Stimulated activated memory B cell treated with anti-CD40 and anti-IgM and Interleukin-4, amounts not matched to agents 10 μg/mL and 1 μg/mL and 100 μg/mL, for 72 hours (primary cell): ENCODE measurements around the gene CASZ1.

Experiments
- ATAC-seq: fragments of 150-1000 bp; cut with Tn5 transposase; 2 replicates; pipeline ENCODE4 v1.10.0; 2021
- H3K27ac Mint-ChIP-seq: one replicate; pipeline ENCODE4 v1.8.0; 2022; ENCODE audit warnings: mild to moderate bottlenecking, mixed read lengths
- H3K27me3 Mint-ChIP-seq: one replicate; pipeline ENCODE4 v1.8.0; 2022; ENCODE audit warnings: mixed read lengths
- H3K36me3 Mint-ChIP-seq: one replicate; pipeline ENCODE4 v1.8.0; 2022; ENCODE audit warnings: mixed read lengths
- H3K4me1 Mint-ChIP-seq: one replicate; pipeline ENCODE4 v1.8.0; 2022; ENCODE audit warnings: mixed read lengths
- H3K4me3 Mint-ChIP-seq: one replicate; pipeline ENCODE4 v1.8.0; 2022; ENCODE audit warnings: mild to moderate bottlenecking, moderate library complexity, mixed read lengths
- H3K9me3 Mint-ChIP-seq: one replicate; pipeline ENCODE4 v1.8.0; 2022; ENCODE audit warnings: mixed read lengths

The CASZ1 gene

DNA sequence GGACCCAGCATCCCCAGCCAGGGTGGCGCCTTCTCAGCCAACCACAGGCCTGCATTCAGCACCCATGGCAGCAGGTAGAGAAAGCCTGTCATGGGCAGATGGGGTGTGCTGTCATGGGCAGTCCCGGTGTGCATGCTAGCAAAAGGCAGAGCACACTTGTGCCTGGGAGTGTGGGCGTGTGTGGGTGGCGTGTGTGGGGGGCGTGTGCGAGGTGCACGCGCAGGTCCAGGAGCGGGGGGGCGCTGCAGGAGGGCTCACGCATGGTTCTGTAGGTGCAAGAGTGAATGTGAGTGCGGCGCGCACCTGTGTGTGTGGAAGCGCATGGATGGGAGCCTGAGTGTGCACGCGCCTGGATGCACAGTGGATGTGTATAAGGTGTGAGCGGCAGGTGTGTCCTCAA is 137.2 kb downstream of the CASZ1 start:
- no peaks in the 10 kb centered on the region for H3K9me3 Mint-ChIP-seq
- no peak overlapping the region for H3K4me3 Mint-ChIP-seq
- H3K27me3 Mint-ChIP-seq = no peaks in the 10 kb centered on the region
- no peak overlapping the region for H3K27ac Mint-ChIP-seq
- H3K4me1 Mint-ChIP-seq = no peaks in the 10 kb centered on the region
- H3K36me3 Mint-ChIP-seq = peaks cover 18% of the 10 kb centered on the region
- ATAC-seq = no peak

DNA sequence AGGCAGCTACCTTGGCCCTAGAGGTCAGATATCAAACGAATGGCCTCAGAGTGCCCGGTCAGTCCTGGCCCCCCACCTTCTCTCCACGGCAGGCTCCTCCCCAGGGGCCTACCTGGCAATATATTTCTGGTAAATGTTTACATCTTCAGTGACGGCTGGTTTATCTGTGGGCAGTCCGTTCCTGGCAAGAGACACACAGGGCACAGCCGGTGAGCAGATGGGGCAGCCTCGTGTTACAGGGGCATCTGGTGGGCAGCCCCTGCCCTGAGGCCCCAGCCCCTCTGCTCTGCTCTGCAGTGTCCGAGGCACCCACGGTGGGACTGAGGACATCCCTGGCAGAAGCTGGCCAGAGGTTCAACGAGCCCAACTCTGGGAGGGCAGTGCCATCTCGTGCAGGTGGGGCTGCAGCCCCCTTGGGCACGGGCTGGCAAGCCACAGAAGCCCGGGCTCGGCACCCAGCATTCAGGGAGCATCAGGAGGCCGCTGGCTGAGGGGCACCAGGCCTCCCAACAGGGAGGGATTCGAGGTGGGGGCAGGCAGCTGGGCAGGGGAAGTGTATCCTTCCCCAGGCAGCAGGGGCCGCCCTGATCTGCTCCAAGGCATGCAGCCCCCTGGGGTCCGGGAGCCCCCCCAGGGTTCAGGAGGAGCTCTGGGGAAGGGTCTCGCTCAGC is 137.9 kb downstream of the CASZ1 start:
- no peak overlapping the region for H3K4me3 Mint-ChIP-seq
- no peak overlapping the region for H3K27ac Mint-ChIP-seq
- ATAC-seq = no peak
- H3K9me3 Mint-ChIP-seq = no peaks in the 10 kb centered on the region
- H3K4me1 Mint-ChIP-seq = no peaks in the 10 kb centered on the region
- peaks cover 25% of the 10 kb centered on the region for H3K36me3 Mint-ChIP-seq
- H3K27me3 Mint-ChIP-seq = no peaks in the 10 kb centered on the region

DNA sequence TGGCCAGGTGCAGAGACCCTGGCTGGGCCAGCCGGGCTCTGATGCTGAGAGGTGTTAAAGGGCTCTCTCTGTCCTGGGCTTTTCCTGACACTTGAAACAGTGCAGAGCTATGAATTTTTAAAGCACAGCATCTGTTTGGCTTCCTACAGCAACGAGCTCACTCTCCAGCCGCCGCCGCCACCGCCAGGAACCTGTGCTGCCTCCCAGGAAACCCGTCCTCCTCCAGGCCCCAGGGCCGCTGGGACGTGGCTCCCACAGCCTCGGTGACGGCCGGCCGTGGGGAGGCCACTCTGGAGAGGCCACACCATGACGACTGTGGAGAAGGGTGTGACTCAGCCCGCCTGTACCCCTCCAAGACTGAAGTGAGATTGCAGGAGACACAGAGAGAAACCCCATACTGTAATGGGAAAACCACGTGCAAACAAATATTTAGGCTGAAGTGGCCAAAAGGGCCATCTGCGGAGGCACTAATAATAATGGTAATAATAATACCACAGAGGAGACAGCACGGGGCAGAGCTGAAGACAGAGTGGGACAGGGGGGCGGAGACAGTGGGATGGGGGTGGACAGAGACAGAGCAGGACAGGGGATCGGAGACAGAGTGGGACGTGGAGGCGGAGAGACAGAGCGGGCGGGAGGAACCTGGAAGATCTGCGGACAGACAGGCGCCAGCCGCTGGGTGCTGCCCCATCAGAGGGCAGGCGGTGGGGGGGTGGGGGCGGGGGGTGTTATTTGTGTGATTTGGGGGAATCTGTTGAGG is 139.2 kb downstream of the CASZ1 start:
- no peak for ATAC-seq
- Mint-ChIP-seq H3K4me3 (no peak overlapping the region), H3K27me3 (no peaks in the 10 kb centered on the region), H3K36me3 (peaks cover 38% of the 10 kb centered on the region), H3K9me3 (no peaks in the 10 kb centered on the region), H3K27ac (no peak overlapping the region), H3K4me1 (no peaks in the 10 kb centered on the region)

DNA sequence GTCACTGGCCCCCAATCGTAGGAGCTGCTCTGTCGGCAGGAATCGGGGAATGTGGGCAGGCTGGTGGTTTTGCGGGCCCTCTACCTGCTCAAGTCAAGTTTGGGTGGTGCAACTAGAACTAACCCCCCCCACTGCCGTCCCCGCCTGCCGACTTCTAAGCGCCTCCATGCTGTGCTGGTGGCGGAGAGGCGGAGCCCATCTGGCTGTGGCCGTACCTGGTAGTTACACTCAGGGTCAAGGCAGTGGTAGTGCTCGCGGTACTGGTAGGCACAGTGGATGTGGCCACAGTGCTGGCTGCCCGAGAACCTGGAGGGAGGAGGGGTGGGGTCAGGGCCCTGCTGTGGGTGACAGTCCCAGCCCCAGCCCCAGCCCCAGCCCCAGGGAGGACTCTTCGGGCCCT is 140.0 kb downstream of the CASZ1 start:
- H3K4me3 Mint-ChIP-seq = no peak overlapping the region
- peaks cover 41% of the 10 kb centered on the region for H3K36me3 Mint-ChIP-seq
- no peak for ATAC-seq
- H3K4me1 Mint-ChIP-seq = no peaks in the 10 kb centered on the region
- H3K27ac Mint-ChIP-seq = no peak overlapping the region
- no peaks in the 10 kb centered on the region for H3K9me3 Mint-ChIP-seq
- H3K27me3 Mint-ChIP-seq = no peaks in the 10 kb centered on the region

DNA sequence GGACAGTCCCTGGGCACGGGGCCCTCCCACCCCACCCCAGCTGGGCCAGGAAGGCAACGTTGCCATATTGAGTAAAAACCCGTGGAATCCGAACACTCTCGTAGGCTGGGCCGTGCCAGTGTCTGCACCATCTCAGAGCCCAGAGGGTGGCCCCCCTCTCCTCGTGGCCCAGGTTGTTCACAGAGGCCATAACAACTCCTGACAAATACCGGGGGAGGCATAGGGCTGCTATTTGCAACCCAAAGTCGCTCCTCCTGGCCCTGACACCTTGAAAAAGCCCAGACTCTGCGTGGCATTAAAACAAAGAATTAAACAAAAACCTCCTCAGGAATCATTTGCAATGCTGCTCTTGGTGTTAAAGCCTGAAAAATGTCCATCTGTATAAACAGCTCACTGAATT is 141.4 kb downstream of the CASZ1 start:
- Mint-ChIP-seq H3K4me3 (no peak overlapping the region), H3K4me1 (no peaks in the 10 kb centered on the region), H3K27me3 (no peaks in the 10 kb centered on the region), H3K36me3 (peaks cover 41% of the 10 kb centered on the region), H3K9me3 (no peaks in the 10 kb centered on the region), H3K27ac (no peak overlapping the region)
- ATAC-seq = no peak

DNA sequence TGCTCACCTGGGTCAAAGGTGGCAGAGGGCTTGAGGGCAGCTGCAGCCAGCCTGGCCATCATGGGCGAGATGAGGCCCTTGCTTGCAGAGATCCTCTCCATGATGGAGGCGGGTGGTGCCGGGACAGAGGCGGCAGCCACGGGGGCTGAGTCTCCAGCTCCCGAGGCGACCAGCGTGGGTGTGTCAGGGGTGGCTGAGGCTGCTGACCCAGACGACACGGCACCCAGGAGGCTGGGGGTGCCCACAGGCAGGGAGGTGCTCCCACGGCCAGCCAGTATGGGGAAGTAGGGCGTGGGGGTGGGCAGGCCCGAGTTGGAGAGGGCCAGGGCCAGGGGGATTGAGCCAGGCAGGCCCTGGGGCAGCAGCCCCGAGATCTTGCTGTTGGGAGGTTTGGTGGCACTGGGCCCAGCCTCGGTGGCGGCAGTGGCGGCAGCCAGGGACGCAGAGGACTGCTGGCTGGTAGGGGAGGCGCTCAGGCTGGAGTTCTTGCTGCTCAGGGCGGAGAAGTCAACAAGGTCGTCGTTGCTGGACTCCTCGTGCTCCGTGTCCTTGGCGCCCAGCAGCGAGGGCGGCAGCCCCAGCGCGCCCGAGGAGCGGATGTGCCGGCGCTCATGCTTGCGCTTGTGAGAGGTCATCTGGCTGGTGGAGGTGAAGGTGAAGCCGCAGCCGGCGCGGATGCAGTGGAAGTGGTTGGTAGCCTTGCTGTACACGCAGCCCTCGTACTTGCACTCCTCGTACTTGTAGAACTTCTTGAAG is 142.9 kb downstream of the CASZ1 start:
- H3K9me3 Mint-ChIP-seq = no peaks in the 10 kb centered on the region
- H3K36me3 Mint-ChIP-seq = peaks cover 35% of the 10 kb centered on the region
- H3K27ac Mint-ChIP-seq = no peak overlapping the region
- H3K4me1 Mint-ChIP-seq = no peaks in the 10 kb centered on the region
- no peak for ATAC-seq
- no peak overlapping the region for H3K4me3 Mint-ChIP-seq
- H3K27me3 Mint-ChIP-seq = no peaks in the 10 kb centered on the region

DNA sequence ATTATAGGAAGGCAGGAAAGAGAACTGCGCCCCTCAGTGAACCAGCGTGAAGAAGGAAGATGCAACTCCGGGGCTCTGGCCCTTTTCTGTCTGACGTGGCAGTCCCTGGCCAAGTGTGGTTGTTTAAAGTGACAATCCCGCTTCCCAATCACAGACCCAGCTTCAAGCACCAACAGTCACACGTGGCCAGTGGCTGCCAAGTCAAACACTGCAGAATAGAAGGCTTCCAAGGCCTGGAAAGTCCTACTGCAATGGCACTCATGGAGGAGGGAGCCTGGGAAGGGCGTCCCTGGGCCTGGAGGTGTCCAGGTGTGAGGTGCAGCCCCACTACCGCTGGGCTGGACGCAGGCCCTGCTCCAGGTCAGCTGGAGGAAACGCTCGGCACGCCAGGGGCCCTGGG is 143.8 kb downstream of the CASZ1 start:
- Mint-ChIP-seq H3K4me1 (no peaks in the 10 kb centered on the region), H3K4me3 (no peak overlapping the region), H3K27me3 (no peaks in the 10 kb centered on the region), H3K9me3 (no peaks in the 10 kb centered on the region), H3K36me3 (peaks cover 44% of the 10 kb centered on the region), H3K27ac (no peak overlapping the region)
- no peak for ATAC-seq

DNA sequence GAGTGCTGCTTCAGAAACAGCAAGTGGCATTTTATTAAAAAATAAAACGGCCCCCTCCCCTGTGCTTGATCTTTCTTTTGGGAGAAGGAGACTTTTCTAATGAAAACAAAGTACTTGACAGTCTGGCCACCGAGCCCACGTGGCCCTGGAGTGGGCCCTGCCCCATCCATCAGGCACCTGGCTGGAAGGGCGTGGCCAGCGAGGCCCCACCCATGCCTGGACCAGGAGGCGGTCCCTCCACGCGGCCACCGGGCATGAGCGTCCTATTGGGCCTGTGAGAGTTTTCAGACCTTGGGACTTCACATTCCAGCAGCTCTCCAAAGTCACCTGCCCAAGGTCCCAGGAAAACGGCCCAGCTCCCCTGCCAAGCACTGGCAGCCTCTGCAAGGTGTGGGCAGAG is 144.7 kb downstream of the CASZ1 start:
- Mint-ChIP-seq H3K4me3 (no peak overlapping the region), H3K36me3 (peaks cover 45% of the 10 kb centered on the region), H3K27me3 (no peaks in the 10 kb centered on the region), H3K9me3 (no peaks in the 10 kb centered on the region), H3K27ac (no peak overlapping the region), H3K4me1 (no peaks in the 10 kb centered on the region)
- no peak for ATAC-seq

DNA sequence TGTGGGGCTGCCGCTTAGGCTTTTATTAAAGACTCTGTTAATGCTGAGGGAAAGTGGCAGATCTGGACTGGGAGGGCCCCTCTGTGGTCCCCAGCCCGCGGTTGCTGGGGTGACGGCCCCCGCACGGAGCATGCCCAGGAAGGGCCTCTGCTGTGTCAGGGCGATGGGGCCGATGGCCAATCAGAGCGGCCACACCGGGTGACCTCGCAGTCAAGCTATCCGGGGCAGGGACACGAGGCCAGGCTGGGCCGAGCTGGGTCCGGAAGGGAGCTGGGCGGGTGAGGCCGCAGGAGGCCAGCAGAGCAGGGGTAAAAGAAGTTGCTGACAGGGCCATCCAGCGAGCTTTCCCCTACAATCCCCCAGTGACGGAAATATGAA is 145.1 kb downstream of the CASZ1 start:
- Mint-ChIP-seq H3K4me3 (no peak overlapping the region), H3K4me1 (no peaks in the 10 kb centered on the region), H3K27me3 (no peaks in the 10 kb centered on the region), H3K27ac (no peak overlapping the region), H3K36me3 (peaks cover 45% of the 10 kb centered on the region), H3K9me3 (no peaks in the 10 kb centered on the region)
- ATAC-seq = no peak

DNA sequence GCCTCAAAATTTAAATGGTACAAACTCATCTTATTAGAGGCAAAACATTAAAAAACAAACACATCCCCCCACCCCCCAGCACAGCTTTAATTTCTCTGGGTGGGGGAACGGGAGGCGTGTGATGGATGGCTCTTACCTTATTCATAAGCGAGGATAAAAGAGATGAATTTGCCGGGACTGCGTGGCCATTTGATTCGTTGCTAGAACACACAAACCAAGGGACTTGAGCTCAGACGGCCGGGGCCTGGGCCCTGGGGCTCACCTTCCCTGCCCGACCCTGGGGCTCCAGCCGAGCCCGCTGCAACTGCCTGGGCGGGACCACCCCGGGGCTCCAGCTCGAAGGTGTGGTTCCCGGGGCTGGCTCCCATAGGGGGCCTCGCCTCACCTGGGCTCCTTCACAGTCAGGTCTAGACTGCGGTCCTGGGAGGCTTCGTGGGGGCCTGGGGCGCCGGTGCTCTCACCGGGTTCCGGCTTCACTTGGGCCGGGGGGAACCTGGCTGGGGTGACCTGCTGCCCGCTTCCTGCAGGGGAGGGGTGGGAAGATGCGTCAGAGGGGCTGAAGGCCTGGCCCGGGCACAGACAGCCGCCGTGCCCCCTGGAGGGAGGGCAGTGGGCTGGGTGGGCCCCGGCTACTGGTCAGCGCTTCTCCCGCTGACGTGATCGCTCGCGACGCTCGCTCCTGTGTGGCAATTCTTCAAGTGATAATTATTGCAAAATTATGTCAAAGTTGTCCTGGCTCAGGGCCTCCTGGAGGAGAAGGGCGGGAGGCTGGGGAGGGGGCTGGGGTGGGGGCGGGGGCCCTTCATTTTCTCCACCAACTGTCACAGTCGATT is 145.7 kb downstream of the CASZ1 start:
- H3K4me3 Mint-ChIP-seq = no peak overlapping the region
- no peak for ATAC-seq

DNA sequence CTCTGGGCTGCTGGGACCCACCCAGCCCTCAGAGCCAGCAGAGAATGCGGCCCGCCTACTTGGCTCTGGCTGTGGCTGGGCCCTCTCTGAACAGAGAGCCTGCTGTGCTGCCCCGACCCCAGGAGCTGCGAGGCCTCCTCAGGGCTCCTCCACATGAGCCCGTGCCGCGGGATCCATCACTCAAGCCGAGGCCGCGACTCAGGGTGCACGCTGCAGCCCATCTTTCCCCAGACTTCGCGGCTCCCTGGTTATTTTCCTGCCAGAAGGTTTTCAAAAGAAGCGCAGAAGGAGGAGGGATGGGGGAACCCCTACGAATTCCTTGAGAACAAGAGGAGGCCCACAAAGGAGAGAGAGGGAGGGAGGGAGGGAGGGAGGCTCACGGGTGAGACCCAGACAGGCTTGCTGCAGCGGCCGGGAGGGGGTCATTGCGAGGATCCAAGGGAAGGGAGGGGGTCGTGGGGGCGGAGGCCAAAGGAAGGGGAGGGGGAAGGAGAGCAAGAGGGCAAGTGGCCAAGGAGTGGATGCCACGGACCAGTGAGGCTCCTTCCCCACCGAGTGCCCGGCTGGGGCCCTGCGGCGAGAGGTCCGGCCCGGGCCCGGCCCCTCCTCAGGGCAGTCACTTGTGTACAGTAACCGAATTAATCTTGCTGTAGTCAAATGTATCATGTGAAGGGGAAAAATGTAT is 146.8 kb downstream of the CASZ1 start:
- H3K4me1 Mint-ChIP-seq = no peaks in the 10 kb centered on the region
- H3K4me3 Mint-ChIP-seq = no peak overlapping the region
- peaks cover 46% of the 10 kb centered on the region for H3K36me3 Mint-ChIP-seq
- ATAC-seq = no peak
- H3K9me3 Mint-ChIP-seq = no peaks in the 10 kb centered on the region
- no peaks in the 10 kb centered on the region for H3K27me3 Mint-ChIP-seq
- H3K27ac Mint-ChIP-seq = no peak overlapping the region

More for the DNA sequence above, 145.7 kb downstream of the CASZ1 start:
- H3K27me3 Mint-ChIP-seq = no peaks in the 10 kb centered on the region
- H3K9me3 Mint-ChIP-seq = no peaks in the 10 kb centered on the region
- no peak overlapping the region for H3K27ac Mint-ChIP-seq
- peaks cover 43% of the 10 kb centered on the region for H3K36me3 Mint-ChIP-seq
- H3K4me1 Mint-ChIP-seq = no peaks in the 10 kb centered on the region

DNA sequence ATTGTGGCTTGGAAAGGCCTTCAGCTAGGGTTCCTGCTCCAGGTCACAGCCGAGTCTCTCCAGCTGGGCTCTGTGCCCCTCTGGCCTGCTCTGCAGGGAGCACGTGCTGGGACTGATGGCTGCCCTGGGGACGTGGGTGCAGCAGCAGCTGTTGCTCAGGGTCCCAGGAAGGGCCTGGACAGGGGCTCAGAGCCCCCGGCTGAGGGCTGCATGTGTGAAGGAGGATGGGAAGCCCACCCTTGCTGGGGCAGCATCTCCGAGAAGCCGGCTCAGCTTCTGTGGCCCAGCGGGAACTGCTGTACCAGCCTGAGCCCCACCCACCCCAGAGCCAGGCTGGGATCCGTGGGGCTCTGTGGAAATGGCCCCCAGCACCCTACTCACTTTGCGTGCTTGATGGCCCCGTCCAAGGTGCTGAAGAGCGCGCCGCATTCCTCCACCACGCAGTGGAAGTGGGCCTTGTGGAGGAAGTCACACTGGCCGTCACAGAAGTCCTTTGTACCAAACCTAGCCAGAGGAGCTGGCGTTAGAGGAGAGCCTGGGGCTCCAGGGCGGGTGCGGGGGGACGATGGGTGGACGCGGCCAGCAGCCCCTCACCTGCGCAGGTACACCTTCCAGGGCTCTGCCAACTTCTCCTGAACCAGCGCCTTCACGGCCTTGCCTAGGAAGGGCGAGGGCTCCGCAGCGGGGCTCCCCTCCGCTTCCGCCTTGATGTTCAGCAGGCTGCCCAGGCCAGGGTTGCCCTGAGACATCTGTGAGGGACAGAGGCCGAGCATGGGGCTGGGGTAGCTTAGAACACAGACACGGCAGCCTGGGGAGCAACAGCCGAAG is 147.5 kb downstream of the CASZ1 start:
- H3K4me3 Mint-ChIP-seq = no peak overlapping the region
- H3K4me1 Mint-ChIP-seq = no peaks in the 10 kb centered on the region
- H3K27me3 Mint-ChIP-seq = no peaks in the 10 kb centered on the region
- no peak overlapping the region for H3K27ac Mint-ChIP-seq
- peaks cover 44% of the 10 kb centered on the region for H3K36me3 Mint-ChIP-seq
- no peak for ATAC-seq
- H3K9me3 Mint-ChIP-seq = no peaks in the 10 kb centered on the region

DNA sequence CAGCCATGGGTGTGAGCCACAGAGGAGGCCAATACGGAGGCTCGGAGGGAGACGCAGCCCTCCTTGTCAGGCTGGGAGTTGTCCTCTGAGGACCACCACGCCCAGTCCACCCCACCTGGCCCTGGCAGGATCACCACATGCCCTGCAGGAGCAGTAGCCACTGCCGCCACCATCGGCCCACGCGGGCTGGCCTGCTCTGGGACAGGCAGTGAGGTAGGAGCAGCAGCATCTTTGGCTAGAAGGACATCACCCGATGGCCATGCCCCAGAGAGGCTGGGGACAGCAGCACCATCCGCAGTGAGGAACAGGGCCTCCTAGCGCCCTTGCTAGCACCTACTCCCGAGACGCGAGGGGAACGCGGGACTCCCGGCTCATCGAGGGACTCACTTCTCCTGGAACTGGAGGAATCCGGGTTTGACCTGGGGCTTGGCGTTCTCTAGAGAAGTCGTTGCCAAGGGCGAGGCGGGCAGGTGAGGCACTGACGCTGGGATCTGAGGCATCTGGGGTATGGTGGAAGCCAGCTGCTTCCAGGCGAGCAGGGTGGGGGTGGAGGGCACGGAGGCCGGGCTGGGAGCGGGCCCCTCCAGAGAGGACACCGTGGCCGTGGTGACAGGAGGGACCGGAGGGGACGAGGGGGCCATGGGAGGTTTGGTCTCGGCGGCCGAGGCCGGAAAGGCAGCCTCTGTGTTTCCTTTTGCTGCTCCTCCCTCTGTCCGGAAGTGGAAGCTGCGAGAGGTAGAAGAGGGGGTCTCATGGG is 148.9 kb downstream of the CASZ1 start:
- Mint-ChIP-seq H3K4me3 (no peak overlapping the region), H3K36me3 (peaks cover 31% of the 10 kb centered on the region), H3K27ac (no peak overlapping the region), H3K9me3 (no peaks in the 10 kb centered on the region), H3K4me1 (no peaks in the 10 kb centered on the region), H3K27me3 (no peaks in the 10 kb centered on the region)
- ATAC-seq = no peak
